GM12891 (cell line): ENCODE measurements around the gene HMGXB3.

Source experiments
- DNase-seq: peaks from one replicate; pipeline ENCODE4 v3.0.0; 2011; ENCODE audit warnings: low spot score; ENCODE audit not compliant: insufficient read length
- FAIRE-seq: peaks from 2 replicates; lab custom pipeline; 2011; peaks lifted over from hg19 to GRCh38; lab: Jason Lieb, UNC
- PAX5 ChIP-seq: IDR thresholded peaks from 2 replicates; pipeline ENCODE4 v1.6.1; 2011; ENCODE audit warnings: low read length, moderate library complexity, mild to moderate bottlenecking; ENCODE audit not compliant: insufficient read depth, severe bottlenecking
- POLR2A ChIP-seq: IDR thresholded peaks from 2 replicates; pipeline ENCODE4 v1.6.1; 2011; ENCODE audit warnings: low read depth, low read length, control low read depth
- POLR2AphosphoS5 ChIP-seq: IDR thresholded peaks from 2 replicates; pipeline ENCODE4 v1.6.1; 2011; ENCODE audit warnings: low read depth, low read length, control low read depth
- POU2F2 ChIP-seq: IDR thresholded peaks from 2 replicates; pipeline ENCODE4 v1.6.1; 2011; ENCODE audit warnings: low read depth, mild to moderate bottlenecking, control low read depth, low read length, moderate library complexity
- SPI1 ChIP-seq: IDR thresholded peaks from 2 replicates; pipeline ENCODE4 v1.6.1; 2011; ENCODE audit warnings: low read depth, low read length, control low read depth
- TAF1 ChIP-seq: IDR thresholded peaks from 2 replicates; pipeline ENCODE4 v1.6.1; 2011; ENCODE audit warnings: low read depth, low read length, control low read depth

Gene HMGXB3

DNA sequence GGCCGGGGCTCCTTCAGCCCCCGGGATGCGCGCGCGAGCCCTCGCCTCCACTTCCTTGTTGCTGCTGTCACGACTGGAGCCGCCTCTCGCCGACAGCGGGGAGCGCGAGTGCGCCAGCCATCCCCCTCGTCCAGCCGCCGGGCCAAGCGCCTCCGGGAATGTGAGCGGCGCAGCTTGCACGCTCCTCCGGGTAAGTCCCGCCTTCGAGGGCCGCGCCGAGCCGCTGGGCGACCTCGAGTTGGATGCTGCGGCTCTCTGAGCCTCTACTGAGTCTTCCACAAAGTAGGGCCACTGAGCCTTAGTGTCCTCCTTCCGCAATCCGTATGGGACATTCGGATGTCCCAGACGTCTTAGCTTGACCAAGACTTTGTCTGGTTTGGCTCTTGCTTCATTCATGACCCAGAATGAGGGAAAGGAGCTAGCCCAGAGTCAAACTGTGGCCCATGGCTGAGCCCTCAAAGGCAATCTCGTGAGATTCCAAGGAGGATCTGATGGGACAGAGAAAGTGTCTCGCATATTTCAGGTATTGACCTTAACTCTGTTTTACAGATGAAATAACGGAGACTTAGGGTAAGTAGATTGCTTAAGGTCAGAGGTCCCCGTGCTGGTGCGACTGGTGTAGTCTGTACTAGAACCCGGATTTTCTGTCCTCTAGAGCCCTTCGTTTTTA is 586 bp downstream of the HMGXB3 start:
- TF ChIP-seq POU2F2 (no peak), TAF1 (no peak), PAX5 (no peak), SPI1 (no peak), POLR2AphosphoS5 (no peak), POLR2A (no peak)
- FAIRE-seq, result no peak
- DNase-seq, result peak; percentile 13

DNA sequence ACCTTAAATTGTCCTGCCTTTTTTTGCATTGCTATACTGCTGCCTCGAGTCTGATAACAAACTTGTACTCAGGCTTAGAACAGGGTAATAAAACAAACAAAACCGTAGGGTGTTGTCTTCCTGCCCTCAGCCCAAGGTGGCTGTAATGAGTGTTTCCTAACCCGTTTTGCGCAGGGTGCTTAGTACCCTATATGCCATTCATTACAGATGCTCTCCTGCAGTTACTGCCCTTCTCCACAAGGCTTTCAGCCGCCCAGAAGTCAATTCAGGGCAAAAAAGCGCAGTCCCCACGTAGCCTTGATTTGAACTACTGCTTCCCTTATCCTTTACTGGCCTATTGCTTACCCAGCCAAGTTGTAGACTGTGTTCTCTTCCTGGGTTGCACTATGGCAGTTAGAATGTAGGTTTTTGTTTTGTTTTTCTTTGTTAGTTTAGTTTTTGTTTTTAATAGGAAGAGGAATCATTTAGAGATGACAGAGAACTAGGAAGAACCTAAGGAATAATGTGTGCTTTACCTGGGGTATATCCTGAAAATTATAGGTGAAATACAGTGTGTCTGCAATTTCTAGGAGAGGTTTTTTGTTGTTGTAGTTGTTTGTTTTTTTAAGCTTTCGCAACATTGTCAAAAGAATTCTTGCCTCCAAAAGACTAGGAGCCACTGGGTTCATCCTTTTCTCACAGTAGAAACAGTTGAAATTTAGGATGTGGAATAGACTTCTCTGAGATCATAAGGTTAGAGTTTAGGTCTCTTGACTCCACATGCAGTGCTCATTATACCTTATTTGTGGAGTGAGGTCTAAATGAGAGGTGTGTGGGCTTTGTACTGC is 1.3 kb downstream of the HMGXB3 start:
- DNase-seq (peak; percentile 53), FAIRE-seq (peak; percentile 83)
- TF ChIP-seq POLR2AphosphoS5, result no peak
- no peak for TF ChIP-seq TAF1
- TF ChIP-seq PAX5, result no peak
- TF ChIP-seq POLR2A, result no peak
- no peak for TF ChIP-seq SPI1
- no peak for TF ChIP-seq POU2F2

DNA sequence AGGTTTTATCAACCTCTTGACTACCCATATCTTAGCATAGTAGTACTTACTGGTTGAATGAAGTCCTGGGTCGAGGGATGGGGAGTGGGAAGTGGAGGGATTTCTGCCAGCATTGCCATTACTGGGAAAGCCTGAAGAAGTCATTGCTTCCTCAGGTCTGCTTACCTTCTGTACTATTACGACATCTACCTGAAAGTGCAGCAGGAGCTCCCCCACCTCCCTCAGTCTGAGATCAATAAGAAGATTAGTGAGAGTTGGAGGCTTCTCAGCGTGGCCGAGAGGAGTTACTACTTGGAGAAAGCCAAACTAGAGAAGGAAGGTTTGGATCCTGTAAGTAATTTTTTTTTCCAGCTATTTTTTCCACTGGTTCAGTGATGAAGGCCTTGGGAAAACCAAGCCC is 5.8 kb downstream of the HMGXB3 start:
- TF ChIP-seq POLR2AphosphoS5 (no peak), SPI1 (no peak), POLR2A (no peak), PAX5 (no peak), TAF1 (no peak), POU2F2 (no peak)
- FAIRE-seq (no peak), DNase-seq (no peak)

DNA sequence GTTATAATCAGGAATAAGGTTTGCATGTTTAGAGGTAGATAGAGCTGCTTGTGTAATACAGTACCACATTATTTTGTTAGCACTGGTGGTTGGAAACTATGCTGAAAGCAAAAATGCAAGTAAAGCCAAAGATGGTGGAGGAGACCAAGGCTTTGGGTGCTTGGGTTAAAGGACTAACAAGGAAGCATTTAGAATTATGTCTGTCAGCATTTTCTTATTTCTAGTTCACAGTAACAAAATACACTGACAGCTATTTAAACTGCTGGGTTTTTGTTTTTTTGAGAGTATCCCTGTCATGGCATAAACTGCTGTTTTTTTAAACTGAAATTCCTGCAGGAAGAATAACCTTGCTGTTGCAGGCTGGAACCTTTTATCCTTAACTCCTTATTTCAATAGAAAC is 6.5 kb downstream of the HMGXB3 start:
- TF ChIP-seq POLR2A (no peak), TAF1 (no peak), POU2F2 (no peak), POLR2AphosphoS5 (no peak), SPI1 (no peak), PAX5 (no peak)
- DNase-seq (no peak), FAIRE-seq (no peak)

DNA sequence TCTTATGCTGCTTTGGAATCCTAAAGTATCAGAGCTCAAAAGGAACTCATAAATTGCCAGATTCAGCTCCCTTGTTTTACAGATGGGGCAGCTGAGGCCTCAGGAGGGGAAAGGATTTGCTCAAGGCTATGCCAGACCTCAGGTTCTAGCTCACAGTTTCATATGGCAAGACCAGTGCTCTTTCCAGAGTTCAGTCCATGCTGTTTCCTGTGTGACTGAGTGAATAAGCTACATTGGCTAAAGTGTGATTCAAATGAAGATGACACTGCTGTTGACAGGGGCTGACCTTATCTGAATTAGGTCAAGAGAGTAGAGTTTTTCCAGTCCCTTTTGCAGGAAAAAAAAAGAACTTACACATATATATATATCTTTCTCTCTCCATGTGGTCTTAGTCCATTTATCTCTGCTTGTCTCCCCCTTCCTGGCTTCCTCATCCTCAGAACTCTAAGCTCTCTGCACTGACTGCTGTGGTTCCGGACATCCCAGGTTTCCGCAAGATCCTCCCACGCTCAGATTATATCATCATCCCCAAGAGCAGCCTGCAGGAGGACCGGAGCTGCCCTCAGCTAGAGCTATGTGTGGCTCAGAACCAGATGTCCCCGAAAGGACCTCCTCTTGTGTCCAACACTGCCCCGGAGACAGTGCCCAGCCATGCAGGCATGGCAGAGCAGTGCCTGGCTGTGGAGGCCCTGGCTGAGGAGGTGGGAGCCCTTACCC is 9.3 kb downstream of the HMGXB3 start:
- no peak for TF ChIP-seq POLR2AphosphoS5
- TF ChIP-seq POU2F2, result no peak
- no peak for TF ChIP-seq SPI1
- no peak for TF ChIP-seq TAF1
- DNase-seq (no peak), FAIRE-seq (no peak)

DNA sequence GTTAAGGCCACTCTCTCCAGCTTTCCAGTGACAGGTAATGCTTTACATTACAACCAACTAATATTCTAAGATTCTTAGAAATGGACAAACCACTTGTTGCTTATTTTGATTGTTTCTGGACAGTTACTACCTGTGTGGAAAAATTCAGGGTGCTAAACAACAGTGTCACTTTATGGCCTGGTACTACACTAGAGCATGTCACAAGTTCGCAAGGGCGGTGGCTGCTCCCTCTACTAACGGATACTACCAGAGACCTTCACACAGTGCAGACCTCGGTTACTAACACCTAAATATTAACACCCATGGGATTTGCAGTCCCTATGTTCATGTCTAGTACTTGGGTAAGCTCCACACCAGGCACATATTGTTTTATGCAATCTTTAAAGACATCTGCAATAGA is 13.4 kb downstream of the HMGXB3 start:
- no peak for TF ChIP-seq POLR2A
- TF ChIP-seq PAX5, result no peak
- no peak for TF ChIP-seq TAF1
- TF ChIP-seq POU2F2, result no peak
- no peak for TF ChIP-seq POLR2AphosphoS5
- TF ChIP-seq SPI1, result no peak
- no peak for DNase-seq
- no peak for FAIRE-seq

DNA sequence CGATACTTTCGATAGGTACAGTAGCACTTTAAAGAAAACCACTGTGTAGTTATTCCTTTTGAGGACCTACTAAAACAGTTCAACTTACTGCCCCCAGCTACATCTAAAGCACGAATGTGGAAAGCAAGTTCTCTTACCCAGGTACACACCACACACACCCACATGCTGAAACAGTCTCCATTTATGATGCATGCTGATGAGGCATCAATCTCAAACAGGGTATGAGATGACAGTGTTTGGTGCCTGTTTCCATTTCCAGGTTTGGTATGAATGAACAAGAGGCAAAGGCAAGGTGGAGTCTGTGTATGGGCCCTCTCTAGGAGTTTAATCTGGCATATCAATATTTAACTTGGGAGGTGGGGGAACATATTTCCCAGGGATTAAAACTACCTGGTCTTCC is 13.9 kb downstream of the HMGXB3 start:
- TF ChIP-seq TAF1, result no peak
- TF ChIP-seq POLR2AphosphoS5, result no peak
- TF ChIP-seq PAX5, result no peak
- TF ChIP-seq POLR2A, result no peak
- TF ChIP-seq SPI1, result no peak
- no peak for TF ChIP-seq POU2F2
- no peak for DNase-seq
- FAIRE-seq, result peak; percentile 73

DNA sequence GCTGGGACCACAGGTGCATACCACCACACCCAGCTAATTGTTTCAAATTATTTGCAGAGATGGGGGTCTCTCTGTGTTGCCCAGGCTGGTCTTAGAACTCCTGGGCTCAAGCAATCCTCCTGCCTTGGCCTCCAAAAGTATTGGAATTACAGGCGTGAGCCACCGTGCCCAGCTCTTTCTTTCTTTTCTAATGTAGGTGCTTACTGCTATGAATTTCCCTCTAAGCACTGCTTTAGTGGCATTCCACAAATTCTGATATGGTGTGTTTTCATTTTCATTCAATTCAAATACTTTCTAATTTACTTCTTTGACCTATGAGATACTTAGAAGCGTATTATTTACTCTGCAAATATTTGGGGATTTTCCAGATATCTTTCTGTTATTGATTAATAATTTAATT is 14.9 kb downstream of the HMGXB3 start:
- TF ChIP-seq PAX5 (no peak), POLR2AphosphoS5 (no peak), TAF1 (no peak), POU2F2 (no peak), POLR2A (no peak), SPI1 (no peak)
- FAIRE-seq (no peak), DNase-seq (no peak)

DNA sequence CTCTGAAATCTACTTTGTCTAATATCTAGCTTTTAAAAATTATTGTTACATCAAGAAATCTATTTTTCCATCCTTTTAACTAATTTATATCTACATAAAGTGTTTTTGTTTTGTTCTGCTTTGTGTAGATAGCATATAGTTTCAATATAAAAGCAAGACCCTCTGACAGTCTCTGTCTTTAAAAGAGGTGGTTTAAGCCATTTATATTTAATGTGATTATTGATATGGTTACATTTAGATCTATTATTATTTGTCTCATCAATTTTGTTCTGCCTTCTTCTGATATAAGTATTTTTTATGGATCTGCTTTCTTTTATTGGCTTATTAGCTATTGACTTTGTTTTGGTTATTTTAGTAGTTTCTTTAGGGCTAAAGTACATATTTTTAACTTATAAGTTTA is 16.0 kb downstream of the HMGXB3 start:
- TF ChIP-seq SPI1, result no peak
- TF ChIP-seq POLR2A, result no peak
- no peak for TF ChIP-seq POLR2AphosphoS5
- TF ChIP-seq TAF1, result no peak
- TF ChIP-seq POU2F2, result no peak
- no peak for TF ChIP-seq PAX5
- DNase-seq, result no peak
- no peak for FAIRE-seq
